GM12878 (cell line): ENCODE measurements around the gene ARHGEF11.

ENCODE experiments used
- MEF2A ChIP-seq: IDR thresholded peaks from 2 replicates; pipeline ENCODE4 v1.6.1; 2011; ENCODE audit warnings: low read depth, mild to moderate bottlenecking, low read length, moderate library complexity; ENCODE audit not compliant: insufficient read depth
- POLR2A ChIP-seq: IDR thresholded peaks from 2 replicates; pipeline ENCODE4 v1.6.1; 2011; ENCODE audit warnings: low read depth, mild to moderate bottlenecking, low read length
- POLR2AphosphoS5 ChIP-seq: IDR thresholded peaks from 2 replicates; pipeline ENCODE4 v1.6.1; 2011; ENCODE audit warnings: mild to moderate bottlenecking, low read length, inconsistent platforms
- RCOR1 ChIP-seq: conservative IDR thresholded peaks from 2 replicates; pipeline ENCODE4 v1.6.1; 2012; ENCODE audit warnings: low read depth, low read length, improper control_type of control experiment
- SUPT20H ChIP-seq: IDR thresholded peaks from 2 replicates; pipeline ENCODE4 v1.6.1; 2011; ENCODE audit warnings: low read depth, mild to moderate bottlenecking, low read length, moderate library complexity, borderline replicate concordance; ENCODE audit not compliant: control insufficient read depth
- TF ChIP-seq, protein P1 (sequence below): IDR thresholded peaks from 2 replicates; pipeline ENCODE4 v1.6.1; 2011; ENCODE audit warnings: low read depth, low read length, improper control_type of control experiment, borderline replicate concordance
- TF ChIP-seq, protein P2 (sequence below), 3 experiments: IDR thresholded peaks in 2 of 3; conservative IDR thresholded peaks in 1 of 3; 2 replicates each; pipeline ENCODE4 v1.5.1; 2011; ENCODE audit warnings: low read depth in 3 of 3, low read length in 3 of 3, mild to moderate bottlenecking in 3 of 3, control low read depth in 2 of 3, moderate library complexity in 2 of 3, inconsistent platforms in 1 of 3, mixed read lengths in 1 of 3; ENCODE audit not compliant: control insufficient read depth in 2 of 3, insufficient read depth in 1 of 3; ENCODE audit errors: extremely low read depth in 1 of 3

DNA sequence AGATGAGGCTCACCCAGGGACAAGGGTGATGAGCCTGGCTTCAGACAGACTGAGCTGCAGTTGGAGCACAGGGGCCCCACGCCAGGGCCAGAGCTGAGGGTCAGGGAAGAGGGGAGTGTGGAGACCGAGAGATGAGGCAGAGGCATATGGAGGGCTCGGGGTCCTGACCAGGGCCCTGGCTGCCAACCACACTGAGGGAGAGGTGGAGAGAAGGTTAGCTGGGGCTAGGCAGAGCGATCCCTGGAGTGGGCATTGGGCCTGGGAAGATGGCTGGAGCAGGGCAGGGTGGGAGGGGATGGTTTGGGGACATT lies 144.0 kb downstream of the ARHGEF11 start:
- TF ChIP-seq RCOR1, result no peak
- TF ChIP-seq SUPT20H, result no peak
- no peak for TF ChIP-seq POLR2A
- TF ChIP-seq, protein P1, sequence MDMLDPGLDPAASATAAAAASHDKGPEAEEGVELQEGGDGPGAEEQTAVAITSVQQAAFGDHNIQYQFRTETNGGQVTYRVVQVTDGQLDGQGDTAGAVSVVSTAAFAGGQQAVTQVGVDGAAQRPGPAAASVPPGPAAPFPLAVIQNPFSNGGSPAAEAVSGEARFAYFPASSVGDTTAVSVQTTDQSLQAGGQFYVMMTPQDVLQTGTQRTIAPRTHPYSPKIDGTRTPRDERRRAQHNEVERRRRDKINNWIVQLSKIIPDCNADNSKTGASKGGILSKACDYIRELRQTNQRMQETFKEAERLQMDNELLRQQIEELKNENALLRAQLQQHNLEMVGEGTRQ, result no peak
- TF ChIP-seq MEF2A, result no peak
- TF ChIP-seq, protein P2, sequence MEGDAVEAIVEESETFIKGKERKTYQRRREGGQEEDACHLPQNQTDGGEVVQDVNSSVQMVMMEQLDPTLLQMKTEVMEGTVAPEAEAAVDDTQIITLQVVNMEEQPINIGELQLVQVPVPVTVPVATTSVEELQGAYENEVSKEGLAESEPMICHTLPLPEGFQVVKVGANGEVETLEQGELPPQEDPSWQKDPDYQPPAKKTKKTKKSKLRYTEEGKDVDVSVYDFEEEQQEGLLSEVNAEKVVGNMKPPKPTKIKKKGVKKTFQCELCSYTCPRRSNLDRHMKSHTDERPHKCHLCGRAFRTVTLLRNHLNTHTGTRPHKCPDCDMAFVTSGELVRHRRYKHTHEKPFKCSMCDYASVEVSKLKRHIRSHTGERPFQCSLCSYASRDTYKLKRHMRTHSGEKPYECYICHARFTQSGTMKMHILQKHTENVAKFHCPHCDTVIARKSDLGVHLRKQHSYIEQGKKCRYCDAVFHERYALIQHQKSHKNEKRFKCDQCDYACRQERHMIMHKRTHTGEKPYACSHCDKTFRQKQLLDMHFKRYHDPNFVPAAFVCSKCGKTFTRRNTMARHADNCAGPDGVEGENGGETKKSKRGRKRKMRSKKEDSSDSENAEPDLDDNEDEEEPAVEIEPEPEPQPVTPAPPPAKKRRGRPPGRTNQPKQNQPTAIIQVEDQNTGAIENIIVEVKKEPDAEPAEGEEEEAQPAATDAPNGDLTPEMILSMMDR (IDR thresholded peaks at IDR 0.05 in 2 of 3, conservative IDR thresholded peaks at IDR 0.05 in 1 of 3; ENCODE audit: control insufficient read depth in 2 of 3, extremely low read depth in 1 of 3, insufficient read depth in 1 of 3, low read depth in 3 of 3, low read length in 3 of 3), result no peak
- no peak for TF ChIP-seq POLR2AphosphoS5
